Measurements from ENCODE around the gene IL16.

The IL16 gene

GRCh38 chr15:81276967-81277366, 80.3 kb downstream of the IL16 start:
- DNase-seq (ENCODE audit: low read depth): no peak

- DNase-seq (ENCODE audit: low read depth): no peak
Measured at GRCh38 chr15:81277851-81278250, 81.2 kb downstream of the IL16 start.

GRCh38 chr15:81278306-81279029, 81.8 kb downstream of the IL16 start:
- no peak for DNase-seq (ENCODE audit: low read depth)

- no peak for DNase-seq (ENCODE audit: low read depth)
Measured at GRCh38 chr15:81279621-81280485, 83.2 kb downstream of the IL16 start.

- DNase-seq (ENCODE audit: low read depth): no peak
Measured at GRCh38 chr15:81280696-81281455, 84.2 kb downstream of the IL16 start.

GRCh38 chr15:81281456-81281735, 84.7 kb downstream of the IL16 start:
- DNase-seq (ENCODE audit: low read depth): no peak

- DNase-seq (ENCODE audit: low read depth): no peak
Measured at GRCh38 chr15:81281766-81282605, 85.3 kb downstream of the IL16 start.

GRCh38 chr15:81282606-81282895, 85.9 kb downstream of the IL16 start:
- no peak for DNase-seq (ENCODE audit: low read depth)

GRCh38 chr15:81282911-81283310, 86.2 kb downstream of the IL16 start:
- DNase-seq (ENCODE audit: low read depth): no peak

GRCh38 chr15:81284256-81285031, 87.8 kb downstream of the IL16 start:
- DNase-seq (ENCODE audit: low read depth): no peak

- DNase-seq (ENCODE audit: low read depth): no peak
Measured at GRCh38 chr15:81285461-81285860, 88.8 kb downstream of the IL16 start.

- DNase-seq (ENCODE audit: low read depth): no peak
Measured at GRCh38 chr15:81286621-81287121, 90.0 kb downstream of the IL16 start.

- no peak for DNase-seq (ENCODE audit: low read depth)
Measured at GRCh38 chr15:81288040-81288439, 91.4 kb downstream of the IL16 start.

- no peak for DNase-seq (ENCODE audit: low read depth)
Measured at GRCh38 chr15:81288616-81289015, 91.9 kb downstream of the IL16 start.

- no peak for DNase-seq (ENCODE audit: low read depth)
Measured at GRCh38 chr15:81289910-81290309, 93.2 kb downstream of the IL16 start.

GRCh38 chr15:81291916-81292522, 95.3 kb downstream of the IL16 start:
- no peak for DNase-seq (ENCODE audit: low read depth)

GRCh38 chr15:81292523-81293001, 95.9 kb downstream of the IL16 start:
- DNase-seq (ENCODE audit: low read depth): no peak

- DNase-seq (ENCODE audit: low read depth): no peak
Measured at GRCh38 chr15:81293728-81294515, 97.2 kb downstream of the IL16 start.

GRCh38 chr15:81294516-81294880, 97.8 kb downstream of the IL16 start:
- DNase-seq (ENCODE audit: low read depth): no peak
